ENCODE data around the gene CRADD.
A peak's percentile ranks its signal among the peaks of the same experiment; 100 is the strongest.
"Not testable (repeated sequence)": the region's sequence is repeated elsewhere in the genome, so short reads cannot be mapped to it uniquely, and the experiment has no call there.

Gene CRADD

GRCh38 chr12:93883436-93884154, 206.4 kb downstream of the CRADD start:
- DNase-seq = no peak

DNA sequence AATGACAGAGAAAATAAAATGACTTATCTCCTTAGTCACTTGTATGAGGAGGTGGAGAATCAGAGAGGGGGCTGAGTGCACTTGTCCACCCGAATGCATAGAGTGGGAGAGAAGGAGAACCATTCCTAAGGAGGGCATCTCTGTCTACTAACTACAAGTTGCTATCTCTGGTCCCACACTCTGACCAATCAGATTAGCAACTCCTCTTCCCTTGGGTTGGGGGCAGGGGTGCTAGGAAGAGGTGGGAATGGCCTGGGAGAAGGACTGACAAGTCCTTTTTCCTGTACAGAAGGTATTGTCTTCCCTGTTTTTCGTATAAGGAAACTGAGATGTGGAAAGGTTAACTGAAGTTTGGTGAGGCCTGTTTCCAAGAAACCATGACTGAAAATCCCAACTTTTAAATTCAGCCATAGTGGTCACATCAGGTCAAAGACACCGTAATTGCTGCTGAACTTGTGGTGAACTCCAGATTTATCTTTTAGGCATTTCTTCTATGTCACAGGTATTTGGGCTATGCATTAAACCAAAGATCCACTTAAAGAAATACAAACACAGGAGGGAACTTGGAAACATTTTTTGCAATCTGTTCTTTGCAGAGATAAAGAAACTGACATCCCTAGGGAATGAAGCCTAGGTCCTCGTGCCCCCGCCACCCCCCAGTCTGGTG, 207.8 kb downstream of the CRADD start:
- DNase-seq = no peak

GRCh38 chr12:93885973-93886532, 208.9 kb downstream of the CRADD start:
- DNase-seq = not testable (repeated sequence)

DNA sequence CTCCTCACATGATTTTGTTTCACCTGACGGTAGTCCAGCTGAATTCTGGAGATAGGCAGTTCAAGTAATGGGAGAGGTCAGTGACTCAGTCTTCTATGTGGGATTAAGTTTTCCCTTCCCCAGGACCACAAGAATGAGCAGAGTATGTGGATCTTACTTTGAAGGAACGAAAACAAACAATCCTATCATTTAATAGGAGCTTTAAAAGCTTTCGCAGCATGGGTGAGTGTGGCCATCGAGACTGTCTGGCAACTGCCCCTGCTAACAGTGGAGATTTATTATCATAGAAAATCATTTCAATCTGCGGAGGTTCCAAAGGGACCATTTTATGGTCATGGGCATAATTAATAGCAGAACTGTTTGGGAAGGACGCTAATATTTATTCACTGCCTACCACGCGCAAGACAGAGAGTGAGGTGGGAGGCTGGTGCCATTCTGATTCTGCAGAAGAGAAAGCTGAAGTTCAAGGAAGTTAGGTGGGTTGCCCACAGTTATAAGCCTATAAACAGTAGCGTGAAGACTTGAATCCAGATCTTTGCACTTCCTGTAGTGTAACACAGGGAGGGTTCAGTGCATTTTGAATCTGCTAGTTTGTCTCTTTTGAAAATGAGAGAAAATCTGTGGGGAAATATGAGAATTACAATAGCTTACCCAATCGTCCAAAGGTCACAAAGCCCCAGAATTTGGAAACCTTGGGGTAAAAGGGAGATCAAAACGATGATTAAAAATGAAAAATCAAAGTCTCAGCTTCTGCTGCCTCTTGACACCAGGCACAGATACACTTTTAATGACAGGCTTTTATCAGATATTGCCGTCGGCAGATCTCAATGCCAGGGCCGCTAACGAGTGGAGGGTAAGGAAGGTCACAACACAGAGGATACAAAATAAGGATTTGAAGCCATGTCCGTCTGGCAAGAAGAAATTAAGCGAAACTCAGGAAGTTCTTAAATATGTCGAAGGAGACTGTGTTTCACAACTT, 209.6 kb downstream of the CRADD start:
- DNase-seq = no peak

- no peak for DNase-seq
These were observed 211.8 kb downstream of the CRADD start for GRCh38 chr12:93888964-93889363.

DNA sequence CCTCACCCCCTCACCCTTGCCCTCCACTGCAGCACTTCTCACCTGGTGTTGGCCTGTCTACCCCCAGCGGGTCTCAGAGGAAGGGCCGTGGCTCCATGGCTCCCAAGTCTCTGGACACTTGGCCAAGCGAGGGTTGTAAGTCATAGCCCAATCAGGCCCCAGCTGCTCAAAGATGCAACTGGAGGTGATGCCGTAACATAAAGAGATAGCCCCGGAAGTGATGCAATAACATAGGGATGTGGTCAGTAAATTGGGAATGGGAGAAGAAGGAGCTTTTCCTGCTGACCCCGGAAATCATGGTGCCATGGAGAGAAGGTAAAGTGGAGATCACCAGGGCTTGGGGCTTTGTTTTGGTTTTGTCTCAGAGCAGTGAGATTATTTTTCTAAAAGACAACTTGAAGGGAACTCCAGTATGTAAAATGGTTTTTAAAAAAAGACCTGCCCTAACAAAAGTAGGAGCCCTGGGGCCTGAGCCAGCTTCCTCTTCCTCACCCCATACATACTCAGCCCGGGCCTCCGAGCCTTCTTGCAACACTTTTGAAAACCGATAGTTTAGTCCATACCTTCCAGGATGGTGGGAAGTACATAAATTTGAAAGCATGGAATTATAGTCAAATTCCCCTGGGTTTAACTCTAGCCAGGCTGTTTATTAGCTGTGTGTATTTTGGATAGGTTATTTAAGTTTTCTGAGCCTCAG, 212.5 kb downstream of the CRADD start:
- DNase-seq = no peak

GRCh38 chr12:93892423-93893268, 215.5 kb downstream of the CRADD start:
- no peak for DNase-seq

- no peak for DNase-seq
These were observed 217.4 kb downstream of the CRADD start for GRCh38 chr12:93894391-93895088.

DNA sequence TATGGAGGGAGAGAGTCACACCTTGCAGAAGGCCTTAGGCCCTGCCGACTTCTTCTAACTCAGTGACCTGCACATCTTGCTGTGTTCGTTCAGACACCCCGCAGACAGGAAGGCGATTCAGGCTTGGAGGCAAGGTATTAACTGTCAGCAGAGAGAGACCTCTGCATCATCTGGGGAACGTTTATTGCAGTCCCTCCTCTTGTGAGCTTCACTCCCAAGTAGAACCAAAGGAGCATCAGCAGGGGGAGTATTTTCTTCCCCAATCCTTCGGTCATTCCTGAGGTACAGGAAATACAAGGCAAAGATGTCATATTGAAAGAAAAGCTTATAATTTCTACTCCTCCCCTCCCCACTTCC, 217.9 kb downstream of the CRADD start:
- DNase-seq = no peak

DNA sequence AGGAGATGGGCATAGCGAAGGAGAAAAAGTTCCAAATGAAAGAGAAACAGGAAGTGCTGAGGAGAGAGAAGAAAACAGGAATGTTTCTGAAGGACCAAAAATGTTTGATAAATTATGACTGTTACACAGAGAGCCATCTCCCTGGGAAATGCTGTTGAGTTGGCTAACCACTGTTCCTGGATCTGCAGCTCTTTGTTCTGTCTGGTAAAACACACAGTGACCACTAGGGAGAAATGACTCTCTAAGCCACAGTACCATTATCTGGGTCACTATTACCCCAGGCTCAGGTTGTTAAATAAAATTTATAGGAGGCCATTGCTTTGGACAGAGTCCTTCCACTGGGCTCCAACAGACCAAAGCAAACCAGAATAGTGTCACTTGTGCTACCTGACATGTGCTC, 219.3 kb downstream of the CRADD start:
- no peak for DNase-seq

- DNase-seq = no peak
These were observed 219.8 kb downstream of the CRADD start for GRCh38 chr12:93896952-93897351.

- no peak for DNase-seq
These were observed 224.6 kb downstream of the CRADD start for GRCh38 chr12:93901739-93902138.

DNA sequence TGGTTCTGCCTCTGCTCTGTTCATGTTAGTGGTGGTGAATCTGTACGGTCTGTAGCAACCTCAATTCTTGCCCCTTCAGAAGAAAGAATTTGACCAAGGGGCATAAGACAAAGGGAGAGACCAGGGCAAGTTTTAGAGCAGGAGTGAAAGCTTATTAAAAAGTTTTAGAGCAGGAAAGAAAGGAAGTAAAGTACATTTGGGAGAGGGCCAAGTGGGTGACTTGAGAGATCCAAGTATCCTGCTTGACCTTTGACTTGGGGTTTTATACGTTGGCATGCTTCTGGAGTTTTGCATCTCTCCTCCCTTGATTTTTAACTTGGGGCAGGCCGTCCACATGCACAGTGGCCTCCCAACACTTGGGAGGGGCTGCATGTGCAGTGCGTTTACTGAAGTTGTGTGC, 225.0 kb downstream of the CRADD start:
- DNase-seq = no peak

DNA sequence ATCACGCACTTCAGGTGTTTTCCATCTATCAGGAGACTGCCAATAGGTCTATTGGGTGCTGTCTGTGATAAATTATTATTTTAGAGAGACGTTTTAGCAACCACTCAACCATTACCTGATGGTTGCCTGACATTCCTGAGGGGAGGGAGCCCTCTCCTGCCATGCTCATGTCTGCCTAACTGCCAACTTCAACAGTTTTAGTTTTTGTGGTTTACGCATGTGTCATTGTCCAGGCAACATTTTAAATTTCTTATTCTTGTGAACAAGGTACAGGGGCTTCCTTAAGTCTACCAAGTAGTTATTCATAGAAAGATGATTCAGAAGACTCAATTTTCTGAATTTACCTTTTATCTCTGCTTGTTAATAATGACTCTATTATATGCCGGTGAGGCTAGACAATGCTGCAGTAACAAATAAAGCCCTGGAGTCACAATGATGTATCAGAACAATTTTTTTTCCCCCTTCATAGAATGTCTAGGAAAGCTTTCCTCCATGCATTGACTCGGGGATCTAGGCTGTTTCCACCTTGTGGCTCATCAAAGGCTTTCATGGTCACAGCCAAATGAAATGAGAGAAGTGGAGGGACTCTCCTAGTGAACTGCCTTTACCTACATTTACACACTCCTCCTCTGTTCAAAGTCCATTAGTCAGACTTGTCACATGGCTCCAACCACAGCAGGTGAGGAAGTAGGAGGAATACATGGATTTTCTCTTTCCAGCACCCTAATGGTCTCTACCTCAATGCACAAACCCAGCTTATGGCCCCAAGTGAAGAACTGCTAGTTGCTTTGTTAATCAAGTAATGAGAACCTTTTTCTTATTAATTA, 225.8 kb downstream of the CRADD start:
- DNase-seq = no peak

DNA sequence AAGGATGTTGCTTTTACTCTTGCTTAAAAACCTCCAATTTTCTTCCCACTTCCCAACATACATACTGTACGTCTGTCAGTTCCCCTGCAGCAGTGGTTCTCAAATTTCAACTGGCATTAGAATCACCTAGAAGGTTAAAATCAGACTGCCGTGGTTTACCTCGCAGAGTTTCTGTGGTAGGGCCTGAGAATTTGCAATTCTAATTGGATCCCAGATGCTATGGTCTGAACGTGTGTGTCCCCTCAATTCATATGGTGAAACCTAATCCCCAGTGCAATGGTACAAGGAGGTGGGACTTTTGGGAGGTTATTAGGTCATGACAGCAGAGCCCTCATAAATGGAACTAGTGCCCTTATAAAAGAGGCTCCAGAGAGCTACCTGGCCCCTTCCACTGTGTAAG, 226.9 kb downstream of the CRADD start:
- DNase-seq = no peak

- DNase-seq = no peak
These were observed 231.1 kb downstream of the CRADD start for GRCh38 chr12:93908264-93908663.

DNA sequence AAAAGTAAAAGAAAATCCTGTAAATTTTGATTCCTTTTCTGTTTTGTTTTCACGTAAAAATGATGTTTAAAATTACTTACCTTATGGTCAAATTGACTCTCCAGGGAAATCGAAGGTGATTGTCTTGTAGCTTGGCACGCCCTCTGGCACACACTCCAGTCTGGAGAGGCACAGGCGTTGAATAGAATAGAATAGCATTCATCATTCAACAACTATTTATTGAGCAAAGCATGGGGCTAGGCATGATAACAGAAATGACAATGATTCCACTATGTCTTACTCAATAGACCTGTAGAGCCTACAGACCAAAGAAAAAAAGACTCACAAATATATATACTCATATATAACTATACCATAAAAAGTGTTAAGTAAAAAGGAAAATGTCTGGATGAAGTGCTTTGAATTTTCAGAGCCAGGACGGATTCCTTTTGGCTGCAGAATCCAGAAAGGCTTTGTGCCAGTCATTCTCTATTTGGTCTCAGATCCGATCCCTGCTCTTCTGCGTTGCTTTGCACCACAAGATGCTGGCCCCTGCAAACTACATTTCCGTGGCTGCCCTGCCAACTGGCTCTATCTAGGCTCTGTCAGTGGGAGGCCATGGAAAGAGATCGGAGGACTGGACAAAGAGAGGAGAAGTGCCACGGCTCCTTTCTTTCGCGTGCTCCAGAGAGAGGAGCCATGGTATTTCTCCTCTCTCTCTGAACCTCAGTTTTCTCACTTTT, 231.8 kb downstream of the CRADD start:
- DNase-seq = peak; percentile 34

DNA sequence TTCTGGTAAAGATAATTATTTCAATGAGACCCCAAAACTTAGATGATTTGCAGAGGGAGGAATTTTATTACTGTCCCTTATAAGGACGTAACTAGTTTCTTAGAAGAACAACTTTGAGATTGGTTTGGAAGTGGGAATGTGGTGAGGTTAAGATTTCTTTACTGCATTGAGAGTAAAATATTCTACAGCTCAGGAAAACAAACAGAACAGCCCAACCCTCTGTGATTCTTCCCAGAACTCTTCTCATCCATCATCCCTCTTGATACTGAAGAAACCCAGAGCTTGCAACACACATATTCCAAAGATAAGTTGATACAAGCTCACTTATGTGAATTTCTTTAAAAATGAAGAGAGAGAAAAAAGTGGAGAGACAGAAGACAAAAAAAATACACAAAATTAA, 234.2 kb downstream of the CRADD start:
- no peak for DNase-seq

- no peak for DNase-seq
These were observed 235.0 kb downstream of the CRADD start for GRCh38 chr12:93912086-93912733.
